Neural crest cell (in vitro differentiated cells): ENCODE measurements around the gene TEKTIP1. TPM values are rescaled to one million over a fixed set of nuclear protein-coding genes. Genes with fewer than 3 reads are reported as not detected.

ENCODE experiments used
- DNase-seq: peaks from one replicate; pipeline ENCODE4 v3.0.0; 2021; ENCODE audit warnings: low read depth, mixed read lengths, low spot score
- H3K27ac Mint-ChIP-seq: one replicate; pipeline ENCODE4 v1.8.0; 2021; ENCODE audit warnings: mild to moderate bottlenecking, mixed read lengths; ENCODE audit not compliant: unreplicated experiment
- H3K27me3 Mint-ChIP-seq: 2 replicates; pipeline ENCODE4 v1.8.0; 2021; ENCODE audit warnings: low read depth, mild to moderate bottlenecking, mixed read lengths
- H3K36me3 Mint-ChIP-seq: 2 replicates; pipeline ENCODE4 v1.8.0; 2021; ENCODE audit warnings: low read depth, mild to moderate bottlenecking, mixed read lengths
- H3K4me1 Mint-ChIP-seq: 2 replicates; pipeline ENCODE4 v1.8.0; 2021; ENCODE audit warnings: mixed read lengths
- H3K4me3 Mint-ChIP-seq: one replicate; pipeline ENCODE4 v1.8.0; 2021; ENCODE audit warnings: mild to moderate bottlenecking, mixed read lengths
- H3K9me3 Mint-ChIP-seq: 2 replicates; pipeline ENCODE4 v1.8.0; 2021; ENCODE audit warnings: mixed read lengths
- CTCF ChIP-seq: fragments of 200-600 bp; sonication (generic); conservative IDR thresholded peaks from 2 replicates; pipeline ENCODE4 v1.5.0; 2021; ENCODE audit warnings: antibody characterized with exemption, mild to moderate bottlenecking
- total RNA-seq: library from RNA; stranded (reverse); gene quantifications from 2 replicates; pipeline ENCODE4 v1.2.1, GENCODE V29; 2021

Gene TEKTIP1
- total RNA-seq, 1 donor from 2014 or later = 2.0 TPM

GRCh38 chr19:3536429-3537100 is 2.4 kb upstream of the TEKTIP1 start:
- H3K4me1 Mint-ChIP-seq = no peaks in the 10 kb centered on the region
- H3K4me3 Mint-ChIP-seq = no peak overlapping the region
- peaks cover 3% of the 10 kb centered on the region for H3K36me3 Mint-ChIP-seq
- H3K9me3 Mint-ChIP-seq = no peaks in the 10 kb centered on the region
- no peak overlapping the region for H3K27ac Mint-ChIP-seq
- TF ChIP-seq CTCF = no peak
- DNase-seq = no peak
- no peaks in the 10 kb centered on the region for H3K27me3 Mint-ChIP-seq

- Mint-ChIP-seq H3K4me3 (no peak overlapping the region), H3K27me3 (no peaks in the 10 kb centered on the region), H3K27ac (no peak overlapping the region), H3K9me3 (no peaks in the 10 kb centered on the region), H3K4me1 (no peaks in the 10 kb centered on the region), H3K36me3 (peaks cover 3% of the 10 kb centered on the region)
- no peak for DNase-seq
- no peak for TF ChIP-seq CTCF
These were observed 1.9 kb upstream of the TEKTIP1 start for GRCh38 chr19:3537101-3537437.

- no peak overlapping the region for H3K27ac Mint-ChIP-seq
These were observed 1.3 kb upstream of the TEKTIP1 start for GRCh38 chr19:3537438-3538240.

GRCh38 chr19:3538258-3538929 is 580 bp upstream of the TEKTIP1 start:
- H3K36me3 Mint-ChIP-seq = peaks cover 3% of the 10 kb centered on the region
- no peak overlapping the region for H3K27ac Mint-ChIP-seq
- H3K4me3 Mint-ChIP-seq = no peak overlapping the region
- no peaks in the 10 kb centered on the region for H3K27me3 Mint-ChIP-seq
- no peak for TF ChIP-seq CTCF
- no peaks in the 10 kb centered on the region for H3K9me3 Mint-ChIP-seq
- no peak for DNase-seq
- no peaks in the 10 kb centered on the region for H3K4me1 Mint-ChIP-seq

More at GRCh38 chr19:3537438-3538240, 1.3 kb upstream of the TEKTIP1 start:
- no peak for DNase-seq
- Mint-ChIP-seq H3K36me3 (peaks cover 3% of the 10 kb centered on the region), H3K4me3 (no peak overlapping the region), H3K9me3 (no peaks in the 10 kb centered on the region), H3K4me1 (no peaks in the 10 kb centered on the region), H3K27me3 (no peaks in the 10 kb centered on the region)
- TF ChIP-seq CTCF = no peak

GRCh38 chr19:3539756-3540118 is 763 bp downstream of the TEKTIP1 start:
- TF ChIP-seq CTCF = no peak
- no peaks in the 10 kb centered on the region for H3K36me3 Mint-ChIP-seq
- no peak for DNase-seq
- no peaks in the 10 kb centered on the region for H3K9me3 Mint-ChIP-seq
- H3K27me3 Mint-ChIP-seq = no peaks in the 10 kb centered on the region
- no peak overlapping the region for H3K4me3 Mint-ChIP-seq
- H3K27ac Mint-ChIP-seq = peak overlapping the region; percentile 78
- H3K4me1 Mint-ChIP-seq = no peaks in the 10 kb centered on the region
